Lower lobe of right lung (tissue), 2 donors: ENCODE measurements around the gene SGPP1. TPM values are rescaled to one million over a fixed set of nuclear protein-coding genes. Genes with fewer than 3 reads are reported as not detected.

Experiments
- ATAC-seq, 2 donors: fragments of 200-7000 bp; cut with Tn5 transposase; one replicate each; pipeline ENCODE4 v1.9.1; 2020 to 2022; ENCODE audit warnings: mild to moderate bottlenecking in 2 of 2, moderate library complexity in 2 of 2
- DNase-seq: peaks from one replicate; pipeline ENCODE4 v3.0.0-alpha.2; 2020
- H3K27ac ChIP-seq: fragments of 200-600 bp; one replicate; pipeline ENCODE4 v1.8.0; 2022
- H3K27me3 ChIP-seq: fragments of 200-600 bp; one replicate; pipeline ENCODE4 v1.8.0; 2022; ENCODE audit warnings: low read depth
- H3K36me3 ChIP-seq: fragments of 200-600 bp; one replicate; pipeline ENCODE4 v1.8.0; 2022; ENCODE audit warnings: mild to moderate bottlenecking
- H3K4me1 ChIP-seq: fragments of 200-600 bp; one replicate; pipeline ENCODE4 v1.8.0; 2022
- H3K4me3 ChIP-seq: fragments of 200-600 bp; one replicate; pipeline ENCODE4 v1.8.0; 2022; ENCODE audit warnings: mild to moderate bottlenecking
- H3K9me3 ChIP-seq: fragments of 200-600 bp; one replicate; pipeline ENCODE4 v1.8.0; 2022
- CTCF ChIP-seq: fragments of 200-600 bp; IDR thresholded peaks from one replicate; pipeline ENCODE4 v1.8.0; 2022; ENCODE audit warnings: antibody characterized with exemption, mild to moderate bottlenecking
- intact Hi-C: fragments of 100-400 bp; cut with DNase I; formaldehyde crosslinking; loops from one replicate; pipeline ENCODE4 v1.11.0; 2022
- total RNA-seq: library from RNA; stranded (reverse); fragmentation: NEBNext Ultra II Directional; extraction: Animal tissue kit (Norgen Biotek cat#: 25700); gene quantifications from one replicate; pipeline ENCODE4 v1.2.1, GENCODE V29; 2021
- donor health status: DM: no; HTN: yes; CAD: no; lungs with severe emphysema.

The SGPP1 gene
- total RNA-seq, 1 donor from 2014 or later = 20.8 TPM

GRCh38 chr14:63673255-63673654, 54.6 kb downstream of the SGPP1 start:
- no peaks in the 10 kb centered on the region for H3K4me1 ChIP-seq
- H3K4me3 ChIP-seq = no peak overlapping the region
- intact Hi-C loops = no loop called here
- H3K9me3 ChIP-seq = no peaks in the 10 kb centered on the region
- H3K27me3 ChIP-seq = no peaks in the 10 kb centered on the region
- TF ChIP-seq CTCF = no peak
- ATAC-seq (no peak), DNase-seq (no peak)
- H3K36me3 ChIP-seq = peaks cover 7% of the 10 kb centered on the region
- H3K27ac ChIP-seq = no peak overlapping the region

GRCh38 chr14:63672417-63673180, 55.3 kb downstream of the SGPP1 start:
- Histone ChIP-seq H3K4me3 (no peak overlapping the region), H3K4me1 (no peaks in the 10 kb centered on the region), H3K27ac (no peak overlapping the region), H3K9me3 (no peaks in the 10 kb centered on the region), H3K27me3 (no peaks in the 10 kb centered on the region), H3K36me3 (peaks cover 7% of the 10 kb centered on the region)
- ATAC-seq (peak in 1 of 2 donors; percentile 84), DNase-seq (no peak)
- no peak for TF ChIP-seq CTCF
- intact Hi-C loops = no loop called here

GRCh38 chr14:63671987-63672386, 55.9 kb downstream of the SGPP1 start:
- H3K36me3 ChIP-seq = peaks cover 7% of the 10 kb centered on the region
- peak in 1 of 2 donors; percentile 54 for ATAC-seq
- H3K27ac ChIP-seq = no peak overlapping the region
- TF ChIP-seq CTCF = no peak
- H3K4me3 ChIP-seq = no peak overlapping the region
- intact Hi-C loops = no loop called here
- H3K27me3 ChIP-seq = no peaks in the 10 kb centered on the region
- H3K9me3 ChIP-seq = no peaks in the 10 kb centered on the region
- no peak for DNase-seq
- H3K4me1 ChIP-seq = no peaks in the 10 kb centered on the region

GRCh38 chr14:63670692-63671091, 57.2 kb downstream of the SGPP1 start:
- Histone ChIP-seq H3K4me3 (no peak overlapping the region), H3K4me1 (no peaks in the 10 kb centered on the region), H3K36me3 (no peaks in the 10 kb centered on the region), H3K27ac (no peak overlapping the region), H3K9me3 (no peaks in the 10 kb centered on the region), H3K27me3 (no peaks in the 10 kb centered on the region)
- no peak for DNase-seq
- no peak for TF ChIP-seq CTCF
- intact Hi-C loops = no loop called here
- no peak for ATAC-seq

GRCh38 chr14:63666335-63666734, 61.5 kb downstream of the SGPP1 start:
- no peaks in the 10 kb centered on the region for H3K9me3 ChIP-seq
- ATAC-seq = no peak
- intact Hi-C loops = no loop called here
- no peak overlapping the region for H3K27ac ChIP-seq
- H3K4me3 ChIP-seq = no peak overlapping the region
- no peak for TF ChIP-seq CTCF
- H3K27me3 ChIP-seq = no peaks in the 10 kb centered on the region
- H3K4me1 ChIP-seq = no peaks in the 10 kb centered on the region
- no peaks in the 10 kb centered on the region for H3K36me3 ChIP-seq
- DNase-seq = no peak
